ENCODE results near the gene GPRIN1.

Gene GPRIN1

GRCh38 chr5:176643491-176644219 lies 33.7 kb upstream of the GPRIN1 start:
- DNase-seq (ENCODE audit: low read depth), result no peak

GRCh38 chr5:176642675-176643490 lies 32.9 kb upstream of the GPRIN1 start:
- DNase-seq (ENCODE audit: low read depth), result no peak

- no peak for DNase-seq (ENCODE audit: low read depth)
These were observed 30.7 kb upstream of the GPRIN1 start for GRCh38 chr5:176640616-176641015.

- no peak for DNase-seq (ENCODE audit: low read depth)
These were observed 30.0 kb upstream of the GPRIN1 start for GRCh38 chr5:176639981-176640380.

- no peak for DNase-seq (ENCODE audit: low read depth)
These were observed 29.3 kb upstream of the GPRIN1 start for GRCh38 chr5:176639208-176639607.

GRCh38 chr5:176638437-176638836 lies 28.5 kb upstream of the GPRIN1 start:
- DNase-seq (ENCODE audit: low read depth), result no peak

GRCh38 chr5:176637556-176637955 lies 27.6 kb upstream of the GPRIN1 start:
- no peak for DNase-seq (ENCODE audit: low read depth)

GRCh38 chr5:176636426-176636825 lies 26.5 kb upstream of the GPRIN1 start:
- no peak for DNase-seq (ENCODE audit: low read depth)

- DNase-seq (ENCODE audit: low read depth), result no peak
These were observed 23.6 kb upstream of the GPRIN1 start for GRCh38 chr5:176633598-176633997.

GRCh38 chr5:176632745-176633144 lies 22.8 kb upstream of the GPRIN1 start:
- no peak for DNase-seq (ENCODE audit: low read depth)

GRCh38 chr5:176631383-176632200 lies 21.6 kb upstream of the GPRIN1 start:
- DNase-seq (ENCODE audit: low read depth), result no peak

GRCh38 chr5:176630681-176631222 lies 20.8 kb upstream of the GPRIN1 start:
- no peak for DNase-seq (ENCODE audit: low read depth)

GRCh38 chr5:176629853-176630680 lies 20.1 kb upstream of the GPRIN1 start, which contains the start of the genes EIF4E1B and SNCB:
EIF4E1B (plus strand) TSS chr5:176630675; CDS start chr5:176642788, 12,113 bp downstream.
SNCB (minus strand) TSS chr5:176630534; CDS start chr5:176629654, 880 bp downstream.
- DNase-seq (ENCODE audit: low read depth), result no peak

GRCh38 chr5:176629317-176629852 lies 19.4 kb upstream of the GPRIN1 start:
- no peak for DNase-seq (ENCODE audit: low read depth)

- DNase-seq (ENCODE audit: low read depth), result no peak
These were observed 18.7 kb upstream of the GPRIN1 start for GRCh38 chr5:176628406-176629228.

- no peak for DNase-seq (ENCODE audit: low read depth)
These were observed 17.6 kb upstream of the GPRIN1 start for GRCh38 chr5:176627582-176627981.

GRCh38 chr5:176626876-176627236 lies 16.9 kb upstream of the GPRIN1 start:
- DNase-seq (ENCODE audit: low read depth), result no peak

GRCh38 chr5:176625966-176626875 lies 16.3 kb upstream of the GPRIN1 start:
- DNase-seq (ENCODE audit: low read depth), result no peak

- DNase-seq (ENCODE audit: low read depth), result no peak
These were observed 15.6 kb upstream of the GPRIN1 start for GRCh38 chr5:176625512-176625911.
